MM.1S (cell line): Measurements from ENCODE around the gene CMTM3.

Experiments
- DNase-seq: peaks from one replicate; pipeline ENCODE4 v3.0.0-alpha.2; 2015
- H2AFZ ChIP-seq: fragments of 300-600 bp; sonication (generic); 2 replicates; pipeline ENCODE4 v1.6.0; 2016; ENCODE audit warnings: antibody characterized with exemption, low read length
- H3F3A ChIP-seq: fragments of 300-600 bp; sonication (generic); 2 replicates; pipeline ENCODE4 v1.6.1; 2016; ENCODE audit warnings: mild to moderate bottlenecking, antibody characterized with exemption, low read length, moderate library complexity, mixed read lengths; ENCODE audit not compliant: insufficient read depth
- H3K27ac ChIP-seq: fragments of 300-600 bp; sonication (generic); 2 replicates; pipeline ENCODE4 v1.5.1; 2016; ENCODE audit warnings: mild to moderate bottlenecking, low read length
- H3K27me3 ChIP-seq: fragments of 300-600 bp; sonication (generic); replicated peaks from 2 replicates; pipeline ENCODE4 v1.6.0; 2016; ENCODE audit warnings: low read length; ENCODE audit not compliant: insufficient read depth
- H3K36me3 ChIP-seq: fragments of 300-600 bp; sonication (generic); replicated peaks from 2 replicates; pipeline ENCODE4 v1.6.1; 2016; ENCODE audit warnings: mild to moderate bottlenecking, low read length, mixed read lengths; ENCODE audit not compliant: insufficient read depth
- H3K4me1 ChIP-seq: fragments of 300-600 bp; sonication (generic); 2 replicates; pipeline ENCODE4 v1.6.1; 2016; ENCODE audit warnings: low read length, mixed read lengths
- H3K4me2 ChIP-seq: fragments of 300-600 bp; sonication (generic); 2 replicates; pipeline ENCODE4 v1.6.0; 2016; ENCODE audit warnings: low read depth, low read length
- H3K4me3 ChIP-seq: fragments of 300-600 bp; sonication (generic); 2 replicates; pipeline ENCODE4 v1.5.1; 2016; ENCODE audit warnings: low read length, mixed read lengths
- H3K79me2 ChIP-seq: fragments of 300-600 bp; sonication (generic); 2 replicates; pipeline ENCODE4 v1.6.1; 2016; ENCODE audit warnings: mixed run types, low read length, mixed read lengths
- H3K9ac ChIP-seq: fragments of 300-600 bp; sonication (generic); 2 replicates; pipeline ENCODE4 v1.6.1; 2016; ENCODE audit warnings: low read length, mixed read lengths
- H3K9me2 ChIP-seq: fragments of 300-600 bp; sonication (generic); replicated peaks from 2 replicates; pipeline ENCODE4 v1.6.1; 2016; ENCODE audit warnings: mild to moderate bottlenecking, low read length, mixed read lengths; ENCODE audit not compliant: insufficient read depth
- H3K9me3 ChIP-seq: fragments of 300-600 bp; sonication (generic); replicated peaks from 2 replicates; pipeline ENCODE4 v1.6.1; 2016; ENCODE audit warnings: mild to moderate bottlenecking, low read length, mixed read lengths; ENCODE audit not compliant: insufficient read depth
- H4K20me1 ChIP-seq: fragments of 300-600 bp; sonication (generic); 2 replicates; pipeline ENCODE4 v1.6.1; 2016; ENCODE audit warnings: mild to moderate bottlenecking, low read length, moderate library complexity, mixed read lengths; ENCODE audit not compliant: insufficient read depth
- CTCF ChIP-seq: fragments of 300-600 bp; sonication (generic); IDR thresholded peaks from 2 replicates; pipeline ENCODE4 v1.5.1; 2016; ENCODE audit warnings: antibody characterized with exemption, low read length, mixed read lengths
- EZH2 ChIP-seq: fragments of 300-600 bp; sonication (generic); optimal IDR thresholded peaks from 2 replicates; pipeline ENCODE3; 2017; ENCODE audit warnings: low read depth, mild to moderate bottlenecking, antibody characterized with exemption, low read length, mixed read lengths
- EZH2phosphoT487 ChIP-seq: fragments of 300-600 bp; sonication (generic); IDR thresholded peaks from 2 replicates; pipeline ENCODE4 v1.6.1; 2018; ENCODE audit warnings: antibody characterized with exemption, low read length

The CMTM3 gene

GRCh38 chr16:66603537-66604375 is 748 bp upstream of the CMTM3 start:
- Histone ChIP-seq H3K27ac (no peak overlapping the region), H3K36me3 (no peaks in the 10 kb centered on the region), H3K9me3 (no peaks in the 10 kb centered on the region), H2AFZ (no peak overlapping the region), H3K79me2 (no peaks in the 10 kb centered on the region), H3K4me1 (peaks cover 2% of the 10 kb centered on the region), H4K20me1 (no peaks in the 10 kb centered on the region), H3F3A (0 out of 2 replicates have a peak, but pooled peaks cover 4% of the 10 kb centered on the region), H3K4me3 (peak overlapping the region; percentile 37; the same call in 1 of the 2 replicates), H3K9me2 (no peaks in the 10 kb centered on the region), H3K4me2 (peak overlapping the region; percentile 51; the same call in 1 of the 2 replicates), H3K9ac (no peak overlapping the region), H3K27me3 (no peaks in the 10 kb centered on the region)
- peak; percentile 68 for DNase-seq
- TF ChIP-seq CTCF (no peak), EZH2phosphoT487 (no peak), EZH2 (no peak)

DNA sequence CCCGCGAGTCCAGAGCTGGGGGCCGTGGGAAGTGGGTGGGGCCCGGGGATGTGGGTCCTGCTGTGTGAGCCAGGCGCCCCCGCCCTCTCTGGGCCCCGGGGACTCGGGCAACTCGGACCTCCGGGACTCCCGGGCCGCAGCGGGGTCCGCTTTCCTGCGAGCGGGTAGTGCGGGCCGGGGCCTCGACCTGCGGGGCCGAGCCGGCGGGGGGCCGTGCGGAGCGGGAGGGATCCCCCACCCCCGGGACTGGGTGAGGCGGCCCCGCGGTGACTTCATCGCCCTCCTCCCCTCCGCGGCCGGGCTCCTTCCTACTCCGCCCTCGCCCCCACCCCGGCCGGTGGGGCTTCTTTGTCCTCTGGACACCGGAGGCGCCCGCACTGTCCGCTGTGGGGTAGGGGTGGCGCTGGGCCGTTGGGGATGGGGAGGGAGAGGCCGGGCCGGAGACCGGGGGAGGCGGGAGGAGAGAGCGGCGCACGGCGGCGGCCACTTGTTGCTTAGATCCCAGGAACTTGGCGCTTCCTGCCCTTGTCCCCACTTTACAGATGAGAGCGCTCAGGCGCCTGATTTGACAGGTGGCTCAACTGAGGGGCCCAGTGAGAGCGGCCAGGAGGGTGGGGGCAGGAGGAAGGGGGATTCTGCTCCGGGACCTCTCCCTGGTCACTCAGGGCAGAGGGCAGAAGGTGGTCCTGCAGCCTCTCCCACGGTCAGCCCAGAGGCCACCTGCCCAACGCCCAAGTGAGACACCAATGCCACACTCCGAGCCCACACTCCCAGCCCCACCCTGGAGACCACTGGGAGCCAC is 874 bp downstream of the CMTM3 start:
- no peaks in the 10 kb centered on the region for H3K27me3 ChIP-seq
- no peak overlapping the region for H2AFZ ChIP-seq
- H3K4me1 ChIP-seq, result peaks cover 6% of the 10 kb centered on the region
- H3K4me2 ChIP-seq, result peak overlapping the region; percentile 60; the same call in 1 of the 2 replicates
- H3K27ac ChIP-seq, result no peak overlapping the region
- H4K20me1 ChIP-seq, result no peaks in the 10 kb centered on the region
- H3K9me2 ChIP-seq, result no peaks in the 10 kb centered on the region
- DNase-seq, result no peak
- H3K36me3 ChIP-seq, result no peaks in the 10 kb centered on the region
- no peaks in the 10 kb centered on the region for H3K9me3 ChIP-seq
- 0 out of 2 replicates have a peak, but pooled peaks cover 4% of the 10 kb centered on the region for H3F3A ChIP-seq
- H3K9ac ChIP-seq, result no peak overlapping the region
- H3K79me2 ChIP-seq, result no peaks in the 10 kb centered on the region
- peak overlapping the region; percentile 44; the same call in 1 of the 2 replicates for H3K4me3 ChIP-seq
- TF ChIP-seq EZH2 (no peak), EZH2phosphoT487 (no peak), CTCF (no peak)

DNA sequence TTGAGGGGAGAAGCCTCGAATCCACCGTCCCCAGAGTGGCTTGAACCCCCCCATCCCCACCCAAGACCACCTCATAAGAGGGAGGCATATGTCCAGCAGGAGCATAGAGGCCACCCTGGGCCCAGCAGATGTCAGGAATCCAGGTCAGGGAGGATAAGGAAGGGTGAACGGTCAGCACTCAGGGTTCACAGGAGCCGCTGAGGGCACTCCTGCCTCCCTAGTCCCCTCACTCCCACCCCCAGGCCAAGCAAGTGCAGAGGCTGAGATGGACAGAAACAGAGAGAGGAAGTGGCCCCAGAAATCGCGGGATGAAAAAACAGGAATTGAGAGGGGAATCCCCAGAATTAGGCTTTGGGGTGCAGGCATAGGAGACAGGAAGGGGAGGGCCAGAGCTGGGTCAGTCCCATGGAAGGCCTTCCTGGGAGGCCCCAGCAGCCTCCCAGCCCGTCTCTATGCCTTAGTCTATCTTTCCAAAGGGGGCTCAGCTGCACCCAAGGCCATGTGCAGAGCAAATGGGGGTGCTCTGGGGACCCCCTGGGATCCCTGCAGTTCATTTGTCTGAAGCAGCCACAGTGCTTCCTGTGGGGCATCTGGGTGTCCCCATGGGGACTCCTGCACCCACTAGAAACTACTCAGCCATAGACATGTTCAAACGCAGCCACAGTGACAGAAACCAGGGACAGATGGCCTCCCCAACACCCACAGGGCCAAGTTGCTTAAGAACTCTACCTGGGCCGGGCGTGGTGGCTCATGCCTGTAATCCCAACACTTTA is 1.7 kb downstream of the CMTM3 start:
- TF ChIP-seq EZH2 (no peak), CTCF (no peak), EZH2phosphoT487 (no peak)
- peaks cover 6% of the 10 kb centered on the region for H3K4me1 ChIP-seq
- H3K27ac ChIP-seq, result no peak overlapping the region
- H3K4me3 ChIP-seq, result no peak overlapping the region
- H3K4me2 ChIP-seq, result no peak overlapping the region
- H3F3A ChIP-seq, result 0 out of 2 replicates have a peak, but pooled peaks cover 4% of the 10 kb centered on the region
- no peaks in the 10 kb centered on the region for H3K9me2 ChIP-seq
- H4K20me1 ChIP-seq, result no peaks in the 10 kb centered on the region
- no peak for DNase-seq
- no peak overlapping the region for H3K9ac ChIP-seq
- H3K36me3 ChIP-seq, result no peaks in the 10 kb centered on the region
- no peaks in the 10 kb centered on the region for H3K9me3 ChIP-seq
- no peak overlapping the region for H2AFZ ChIP-seq
- no peaks in the 10 kb centered on the region for H3K27me3 ChIP-seq
- H3K79me2 ChIP-seq, result no peaks in the 10 kb centered on the region
